ENCODE data around the gene TRAPPC6A. TPM values are rescaled to one million over a fixed set of nuclear protein-coding genes. Genes with fewer than 3 reads are reported as not detected.

Gene TRAPPC6A
- 4.7 TPM for total RNA-seq

GRCh38 chr19:45177817-45178261 is at the start of gene TRAPPC6A:
TRAPPC6A (minus strand) TSS chr19:45178237; CDS start chr19:45178218, 19 bp downstream.

GRCh38 chr19:45178262-45179071 is 430 bp upstream of the TRAPPC6A start, which contains the start of gene BLOC1S3:
BLOC1S3 (plus strand) TSS chr19:45178784; CDS start chr19:45179297, 513 bp downstream.

GRCh38 chr19:45160870-45161737 is 16.9 kb downstream of the TRAPPC6A start, which contains the start of gene NKPD1:
NKPD1 (minus strand) TSS chr19:45160982; CDS start chr19:45160150, 832 bp downstream.

Other genes with a start within 250 kb of the TRAPPC6A start
- gene APOC4, start 236.0 kb downstream of the TRAPPC6A start, total RNA-seq: not detected
- gene APOC2, start 232.2 kb downstream of the TRAPPC6A start, total RNA-seq: not detected
- gene CLPTM1, start 222.9 kb downstream of the TRAPPC6A start, total RNA-seq: 64.5 TPM
- 0.63 TPM for gene RELB, start 176.8 kb downstream of the TRAPPC6A start, total RNA-seq
- gene CLASRP, start 139.2 kb downstream of the TRAPPC6A start, total RNA-seq: 22.2 TPM
- not detected for gene ZNF296, start 101.8 kb downstream of the TRAPPC6A start, total RNA-seq
- 12.5 TPM for gene GEMIN7, start 99.0 kb downstream of the TRAPPC6A start, total RNA-seq
- gene PPP1R37, start 85.1 kb downstream of the TRAPPC6A start, total RNA-seq: 26.0 TPM
- gene NKPD1, start 17.3 kb downstream of the TRAPPC6A start, total RNA-seq: 0.63 TPM
- 3.8 TPM for gene BLOC1S3, start 547 bp upstream of the TRAPPC6A start, total RNA-seq
- gene EXOC3L2, start 67.2 kb upstream of the TRAPPC6A start, total RNA-seq: not detected
- 28.2 TPM for gene MARK4, start 73.0 kb upstream of the TRAPPC6A start, total RNA-seq
- not detected for gene CKM, start 144.6 kb upstream of the TRAPPC6A start, total RNA-seq
- not detected for gene KLC3, start 162.5 kb upstream of the TRAPPC6A start, total RNA-seq
- gene ERCC2, start 192.3 kb upstream of the TRAPPC6A start, total RNA-seq: 24.1 TPM
- gene PPP1R13L, start 226.8 kb upstream of the TRAPPC6A start, total RNA-seq: 0.31 TPM
- gene POLR1G, start 228.4 kb upstream of the TRAPPC6A start, total RNA-seq: 3.8 TPM
- gene ERCC1, start 245.7 kb upstream of the TRAPPC6A start, total RNA-seq: 64.8 TPM

Measured in parietal lobe (tissue), 1 donor.